Measurements from ENCODE around the gene PRKG1. TPM values are rescaled to one million over a fixed set of nuclear protein-coding genes. Genes with fewer than 3 reads are reported as not detected.

PRKG1 gene
- total RNA-seq, 4 donors from 2014 or later: 24.0 to 89.1 (median 45.7) TPM

GRCh38 chr10:52249850-52250395 is 1175.6 kb downstream of the PRKG1 start:
- Histone ChIP-seq H3K4me3 (no peak overlapping the region), H3K36me3 (no peaks in the 10 kb centered on the region), H3K4me1 (no peaks in the 10 kb centered on the region), H3K27ac (no peak overlapping the region), H3K9me3 (no peaks in the 10 kb centered on the region), H3K27me3 (no peaks in the 10 kb centered on the region)
- no peak for DNase-seq
- TF ChIP-seq POLR2A (IDR thresholded peaks at IDR 0.05): no peak
- no peak for TF ChIP-seq CTCF (IDR thresholded peaks at IDR 0.05)

- no peak overlapping the region for H3K4me3 ChIP-seq
- no peak for DNase-seq
- no peaks in the 10 kb centered on the region for H3K36me3 ChIP-seq
- H3K4me1 ChIP-seq: no peaks in the 10 kb centered on the region
- no peak for TF ChIP-seq CTCF (IDR thresholded peaks at IDR 0.05)
- TF ChIP-seq POLR2A (IDR thresholded peaks at IDR 0.05): no peak
- H3K9me3 ChIP-seq: no peaks in the 10 kb centered on the region
- H3K27ac ChIP-seq: no peak overlapping the region
- H3K27me3 ChIP-seq: no peaks in the 10 kb centered on the region
Observed at GRCh38 chr10:52250510-52250909, 1176.2 kb downstream of the PRKG1 start.

- no peak overlapping the region for H3K27ac ChIP-seq
- no peak for DNase-seq
- H3K4me1 ChIP-seq: no peaks in the 10 kb centered on the region
- H3K4me3 ChIP-seq: no peak overlapping the region
- no peaks in the 10 kb centered on the region for H3K27me3 ChIP-seq
- H3K9me3 ChIP-seq: no peaks in the 10 kb centered on the region
- H3K36me3 ChIP-seq: no peaks in the 10 kb centered on the region
- TF ChIP-seq CTCF (IDR thresholded peaks at IDR 0.05) (no peak), POLR2A (IDR thresholded peaks at IDR 0.05) (no peak)
Observed at GRCh38 chr10:52252307-52252706, 1178.0 kb downstream of the PRKG1 start.

- H3K9me3 ChIP-seq: no peaks in the 10 kb centered on the region
- no peaks in the 10 kb centered on the region for H3K36me3 ChIP-seq
- no peaks in the 10 kb centered on the region for H3K27me3 ChIP-seq
- no peak for TF ChIP-seq CTCF (IDR thresholded peaks at IDR 0.05)
- TF ChIP-seq POLR2A (IDR thresholded peaks at IDR 0.05): no peak
- H3K4me3 ChIP-seq: no peak overlapping the region
- no peak overlapping the region for H3K27ac ChIP-seq
- no peaks in the 10 kb centered on the region for H3K4me1 ChIP-seq
- no peak for DNase-seq
Observed at GRCh38 chr10:52256832-52257691, 1182.8 kb downstream of the PRKG1 start.

GRCh38 chr10:52257692-52258075 is 1183.4 kb downstream of the PRKG1 start:
- H3K4me3 ChIP-seq: no peak overlapping the region
- H3K27ac ChIP-seq: no peak overlapping the region
- TF ChIP-seq POLR2A (IDR thresholded peaks at IDR 0.05) (no peak), CTCF (IDR thresholded peaks at IDR 0.05) (no peak)
- no peaks in the 10 kb centered on the region for H3K27me3 ChIP-seq
- H3K4me1 ChIP-seq: no peaks in the 10 kb centered on the region
- DNase-seq: no peak
- H3K36me3 ChIP-seq: no peaks in the 10 kb centered on the region
- H3K9me3 ChIP-seq: no peaks in the 10 kb centered on the region

Data from Peyer's patch (tissue), 4 donors.